Measurements from ENCODE around the gene MAP3K8.
"Not testable (repeated sequence)": the region's sequence is repeated elsewhere in the genome, so short reads cannot be mapped to it uniquely, and the experiment has no call there.

The MAP3K8 gene

DNA sequence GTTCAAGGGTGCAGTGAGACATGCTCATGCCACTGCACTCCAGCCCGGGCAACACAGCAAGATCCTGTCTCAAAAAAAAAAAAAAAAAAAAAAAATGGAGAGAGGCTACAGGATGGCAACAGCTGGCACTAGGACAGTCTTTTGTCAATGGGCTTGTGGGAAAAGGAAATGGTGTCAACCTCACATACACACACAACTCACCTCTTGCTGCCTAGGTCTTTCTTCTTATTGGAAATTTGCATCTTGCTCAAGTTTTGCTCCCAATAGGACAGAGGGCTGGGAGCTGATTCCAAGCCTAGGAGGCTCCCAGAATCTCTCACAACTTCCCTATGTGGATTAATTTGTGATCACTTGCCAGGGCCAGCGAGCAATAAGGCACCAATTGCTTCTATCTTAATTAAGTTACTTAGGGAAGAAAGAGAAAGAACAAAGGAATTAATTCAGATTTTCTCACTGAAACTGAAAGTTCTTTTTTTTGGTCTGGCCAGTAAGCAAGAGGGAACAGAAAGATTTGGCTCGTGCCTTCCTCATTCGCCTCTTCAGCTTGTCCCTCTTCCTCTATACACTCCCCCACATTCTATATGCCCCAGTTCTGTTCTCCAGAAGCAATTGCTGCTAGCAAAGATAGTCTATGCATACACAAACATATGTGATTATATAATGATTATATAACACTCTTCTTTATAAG is 33.8 kb downstream of the MAP3K8 start:
- peak overlapping the region; percentile 37 for H3K4me3 Mint-ChIP-seq
- H3K27me3 Mint-ChIP-seq = no peaks in the 10 kb centered on the region
- H3K36me3 Mint-ChIP-seq (ENCODE audit: low read depth) = no peaks in the 10 kb centered on the region
- H3K4me1 Mint-ChIP-seq (ENCODE audit: low read depth) = peaks cover 55% of the 10 kb centered on the region
- peak overlapping the region; percentile 79 for H3K27ac Mint-ChIP-seq
- intact Hi-C loops (cut with micrococcal nuclease) = no loop called here
- no peaks in the 10 kb centered on the region for H3K9me3 Mint-ChIP-seq

DNA sequence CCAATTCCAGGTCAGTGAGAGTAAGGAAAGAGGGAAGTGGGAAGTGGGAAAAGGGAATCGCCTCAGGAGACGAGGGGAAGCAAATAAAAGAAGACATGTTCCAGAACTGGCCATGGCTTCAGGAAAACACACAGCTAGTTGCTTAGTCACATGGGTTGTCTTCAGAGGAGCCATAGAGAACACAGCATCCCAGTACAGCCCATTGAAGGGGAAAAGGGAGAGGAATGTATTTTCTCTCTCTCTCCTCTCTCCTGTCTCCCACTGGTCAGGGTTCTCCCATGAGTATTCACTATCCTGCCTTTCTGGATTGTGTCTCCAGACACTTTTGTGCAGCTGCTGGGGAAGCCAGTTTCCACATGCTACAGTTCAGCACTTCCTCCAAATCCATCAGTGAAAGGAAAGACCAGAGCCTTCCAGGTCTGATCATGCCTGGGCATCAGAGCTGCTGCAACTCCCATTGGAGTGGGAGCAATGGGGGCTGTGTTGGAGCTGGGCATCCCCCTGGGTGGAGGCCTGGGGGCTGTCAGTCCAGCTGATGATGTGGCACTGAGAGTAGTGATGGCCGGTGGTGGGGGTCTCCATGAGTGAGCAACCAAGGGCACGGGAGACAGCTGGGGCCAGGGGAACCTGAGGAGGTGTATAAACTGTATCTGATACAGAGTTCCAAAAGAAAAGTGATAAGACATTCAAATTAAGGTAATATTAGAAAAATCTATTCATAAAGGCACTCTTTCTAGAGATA is 38.6 kb downstream of the MAP3K8 start:
- peak overlapping the region; percentile 31 for H3K27ac Mint-ChIP-seq
- H3K9me3 Mint-ChIP-seq = peaks cover 24% of the 10 kb centered on the region
- intact Hi-C loops (cut with micrococcal nuclease) = no loop called here
- peaks cover 60% of the 10 kb centered on the region for H3K4me1 Mint-ChIP-seq (ENCODE audit: low read depth)
- H3K27me3 Mint-ChIP-seq = no peaks in the 10 kb centered on the region
- H3K4me3 Mint-ChIP-seq = no peak overlapping the region
- H3K36me3 Mint-ChIP-seq (ENCODE audit: low read depth) = peaks cover 10% of the 10 kb centered on the region

- H3K36me3 Mint-ChIP-seq (ENCODE audit: low read depth) = peaks cover 10% of the 10 kb centered on the region
- H3K27ac Mint-ChIP-seq = peak overlapping the region; percentile 35
- intact Hi-C loops (cut with micrococcal nuclease); H3K4me3 Mint-ChIP-seq; H3K27me3 Mint-ChIP-seq: not testable (repeated sequence)
- H3K4me1 Mint-ChIP-seq (ENCODE audit: low read depth) = peaks cover 43% of the 10 kb centered on the region
- H3K9me3 Mint-ChIP-seq = peaks cover 24% of the 10 kb centered on the region
These were observed 41.5 kb downstream of the MAP3K8 start for GRCh38 chr10:30475515-30475914.

DNA sequence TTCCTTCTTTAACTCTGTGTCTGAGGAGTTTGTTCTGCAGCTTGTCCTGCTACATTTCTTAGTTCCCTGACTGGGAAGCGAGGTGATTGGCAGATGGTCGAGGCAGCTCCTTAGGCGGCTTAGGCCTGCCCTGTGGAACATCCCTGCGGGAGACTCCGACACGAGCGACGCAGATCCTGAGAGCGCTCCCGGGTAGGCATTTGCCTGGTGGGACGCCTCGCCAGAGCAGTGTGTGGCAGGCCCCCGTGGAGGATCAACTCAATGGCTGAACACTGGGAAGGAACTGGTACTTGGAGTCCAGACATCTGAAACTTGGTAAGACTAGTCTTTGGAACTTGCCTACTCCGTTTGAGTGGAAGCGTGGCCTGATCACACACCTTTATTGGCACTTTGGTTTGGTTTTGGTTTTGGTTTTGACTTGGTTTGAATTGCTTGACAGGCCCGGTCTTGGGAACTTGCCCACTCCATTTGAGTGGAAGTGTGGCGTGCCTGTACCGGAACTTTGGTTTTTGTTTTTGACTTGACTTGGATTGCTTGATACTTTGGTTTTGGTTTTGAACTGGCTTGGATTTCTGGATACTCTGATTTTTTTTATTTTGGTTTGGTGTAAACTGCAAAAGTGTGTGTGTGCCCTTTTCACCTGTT is 42.6 kb downstream of the MAP3K8 start:
- peak overlapping the region; percentile 50 for H3K4me3 Mint-ChIP-seq
- H3K36me3 Mint-ChIP-seq (ENCODE audit: low read depth) = peaks cover 10% of the 10 kb centered on the region
- H3K4me1 Mint-ChIP-seq (ENCODE audit: low read depth) = peaks cover 48% of the 10 kb centered on the region
- H3K27me3 Mint-ChIP-seq = no peaks in the 10 kb centered on the region
- intact Hi-C loops (cut with micrococcal nuclease) = no loop called here
- peaks cover 24% of the 10 kb centered on the region for H3K9me3 Mint-ChIP-seq
- peak overlapping the region; percentile 76 for H3K27ac Mint-ChIP-seq

DNA sequence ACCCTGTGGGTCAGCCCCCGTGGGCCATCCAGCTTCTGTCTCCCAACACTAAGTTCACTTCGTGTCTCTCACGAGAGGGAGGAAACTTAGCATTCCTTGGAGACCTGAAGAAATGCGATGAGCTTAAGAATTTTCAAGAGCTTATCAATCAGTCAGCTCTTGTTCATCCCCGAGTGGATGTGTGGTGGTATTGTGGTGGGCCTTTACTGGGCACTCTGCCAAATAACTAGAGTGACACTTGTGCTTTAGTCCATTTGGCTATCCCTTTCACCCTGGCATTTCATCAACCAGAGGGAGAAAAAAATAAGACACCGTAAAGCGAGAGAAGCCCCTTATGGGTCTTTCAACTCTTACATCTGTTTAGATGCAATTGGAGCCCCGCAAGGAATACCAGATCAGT is 45.5 kb downstream of the MAP3K8 start:
- not testable (repeated sequence) for H3K27me3 Mint-ChIP-seq, H3K4me3 Mint-ChIP-seq
- peaks cover 24% of the 10 kb centered on the region for H3K9me3 Mint-ChIP-seq

GRCh38 chr10:30481603-30482002 is 47.6 kb downstream of the MAP3K8 start:
- intact Hi-C loops (cut with micrococcal nuclease) = no loop called here
- H3K36me3 Mint-ChIP-seq (ENCODE audit: low read depth) = peaks cover 6% of the 10 kb centered on the region
- peaks cover 27% of the 10 kb centered on the region for H3K4me1 Mint-ChIP-seq (ENCODE audit: low read depth)
- peak overlapping the region; percentile 51 for H3K27ac Mint-ChIP-seq
- no peaks in the 10 kb centered on the region for H3K27me3 Mint-ChIP-seq
- H3K4me3 Mint-ChIP-seq = no peak overlapping the region
- H3K9me3 Mint-ChIP-seq = peaks cover 7% of the 10 kb centered on the region

More for the DNA sequence above, 45.5 kb downstream of the MAP3K8 start:
- H3K4me1 Mint-ChIP-seq (ENCODE audit: low read depth) = peaks cover 40% of the 10 kb centered on the region
- H3K27ac Mint-ChIP-seq; intact Hi-C loops (cut with micrococcal nuclease): not testable (repeated sequence)
- peaks cover 10% of the 10 kb centered on the region for H3K36me3 Mint-ChIP-seq (ENCODE audit: low read depth)

DNA sequence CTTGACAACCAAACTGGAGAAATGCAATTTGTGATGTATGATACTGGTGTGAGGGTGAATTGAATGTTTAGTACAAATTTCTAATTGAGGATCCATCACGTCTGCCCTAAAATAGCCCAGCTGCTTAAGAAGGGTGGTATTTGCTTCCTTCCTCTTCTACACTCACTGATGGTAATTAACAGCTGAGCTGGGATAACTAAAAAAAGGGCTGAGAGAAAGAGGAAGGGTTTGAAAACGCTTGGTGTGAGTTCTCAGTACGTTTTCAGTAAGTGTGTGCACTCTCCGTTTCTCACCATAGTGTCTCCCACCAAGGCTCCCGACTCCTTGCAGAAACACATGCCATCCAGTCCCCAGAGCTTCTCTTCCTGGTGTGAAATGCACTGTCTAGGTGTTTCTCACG is 54.3 kb downstream of the MAP3K8 start:
- Mint-ChIP-seq H3K4me3 (peak overlapping the region; percentile 20), H3K9me3 (no peaks in the 10 kb centered on the region), H3K36me3 (ENCODE audit: low read depth) (no peaks in the 10 kb centered on the region), H3K27ac (peak overlapping the region; percentile 89), H3K27me3 (no peaks in the 10 kb centered on the region), H3K4me1 (ENCODE audit: low read depth) (peaks cover 59% of the 10 kb centered on the region)
- intact Hi-C loops (cut with micrococcal nuclease) = no loop called here

DNA sequence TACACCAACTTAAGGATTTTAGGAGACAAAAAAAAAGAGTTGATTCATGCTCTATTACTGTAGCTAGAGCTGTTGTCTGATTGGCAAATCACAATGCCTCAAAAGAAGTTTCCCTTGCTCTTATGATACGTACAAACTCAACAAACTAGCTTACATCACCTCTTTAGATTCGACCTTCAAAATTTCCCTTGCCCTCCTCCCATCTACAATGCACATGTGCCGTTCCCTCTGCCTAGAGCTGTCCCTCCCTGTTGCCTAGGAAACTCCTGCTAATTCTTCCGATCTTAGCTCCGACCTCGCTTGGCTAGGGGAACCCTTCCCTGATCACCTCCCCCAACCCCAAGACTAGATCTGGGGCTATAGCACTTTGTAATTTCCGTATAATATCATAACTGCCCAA is 55.4 kb downstream of the MAP3K8 start:
- H3K27me3 Mint-ChIP-seq = no peaks in the 10 kb centered on the region
- no peaks in the 10 kb centered on the region for H3K9me3 Mint-ChIP-seq
- H3K36me3 Mint-ChIP-seq (ENCODE audit: low read depth) = no peaks in the 10 kb centered on the region
- H3K4me3 Mint-ChIP-seq = no peak overlapping the region
- intact Hi-C loops (cut with micrococcal nuclease) = no loop called here
- H3K4me1 Mint-ChIP-seq (ENCODE audit: low read depth) = peaks cover 69% of the 10 kb centered on the region
- peak overlapping the region; percentile 89 for H3K27ac Mint-ChIP-seq

GRCh38 chr10:30490289-30491000 is 56.5 kb downstream of the MAP3K8 start:
- Mint-ChIP-seq H3K4me1 (ENCODE audit: low read depth) (peaks cover 80% of the 10 kb centered on the region), H3K36me3 (ENCODE audit: low read depth) (no peaks in the 10 kb centered on the region), H3K9me3 (no peaks in the 10 kb centered on the region), H3K27ac (peak overlapping the region; percentile 98), H3K27me3 (no peaks in the 10 kb centered on the region), H3K4me3 (no peak overlapping the region)
- intact Hi-C loops (cut with micrococcal nuclease) = loop anchor here (5.0 kb wide), 1 partner anchor 33 kb away; no protein-coding TSS in a partner anchor

- peak overlapping the region; percentile 98 for H3K27ac Mint-ChIP-seq
- intact Hi-C loops (cut with micrococcal nuclease) = loop anchor here (5.0 kb wide), 1 partner anchor 34 kb away; no protein-coding TSS in a partner anchor
- H3K4me1 Mint-ChIP-seq (ENCODE audit: low read depth) = peaks cover 90% of the 10 kb centered on the region
- H3K36me3 Mint-ChIP-seq (ENCODE audit: low read depth) = no peaks in the 10 kb centered on the region
- H3K4me3 Mint-ChIP-seq = no peak overlapping the region
- no peaks in the 10 kb centered on the region for H3K27me3 Mint-ChIP-seq
- H3K9me3 Mint-ChIP-seq = no peaks in the 10 kb centered on the region
These were observed 57.4 kb downstream of the MAP3K8 start for GRCh38 chr10:30491204-30491915.

GRCh38 chr10:30491916-30492515 is 58.0 kb downstream of the MAP3K8 start:
- intact Hi-C loops (cut with micrococcal nuclease) = loop anchor here (5.0 kb wide), 1 partner anchor 35 kb away; no protein-coding TSS in a partner anchor
- no peaks in the 10 kb centered on the region for H3K36me3 Mint-ChIP-seq (ENCODE audit: low read depth)
- peaks cover 96% of the 10 kb centered on the region for H3K4me1 Mint-ChIP-seq (ENCODE audit: low read depth)
- H3K9me3 Mint-ChIP-seq = no peaks in the 10 kb centered on the region
- H3K27me3 Mint-ChIP-seq = no peaks in the 10 kb centered on the region
- H3K4me3 Mint-ChIP-seq = no peak overlapping the region
- H3K27ac Mint-ChIP-seq = peak overlapping the region; percentile 98

GRCh38 chr10:30493609-30494530 is 59.9 kb downstream of the MAP3K8 start:
- intact Hi-C loops (cut with micrococcal nuclease) = loop anchor here (1.0 to 5.0 kb wide), 3 partner anchors 35 to 61 kb away; no protein-coding TSS in a partner anchor
- Mint-ChIP-seq H3K27me3 (no peaks in the 10 kb centered on the region), H3K9me3 (no peaks in the 10 kb centered on the region), H3K27ac (peak overlapping the region; percentile 98), H3K4me3 (peak overlapping the region; percentile 24), H3K4me1 (ENCODE audit: low read depth) (peaks cover 98% of the 10 kb centered on the region), H3K36me3 (ENCODE audit: low read depth) (no peaks in the 10 kb centered on the region)

Data from dendritic cell treated with granulocyte-macrophage colony-stimulating factor and Interleukin-4, amounts not matched to agents 40 ng/mL and 50 ng/mL, for 4 days (primary cell).